ENCODE results near the gene CCT3.

Gene CCT3

DNA sequence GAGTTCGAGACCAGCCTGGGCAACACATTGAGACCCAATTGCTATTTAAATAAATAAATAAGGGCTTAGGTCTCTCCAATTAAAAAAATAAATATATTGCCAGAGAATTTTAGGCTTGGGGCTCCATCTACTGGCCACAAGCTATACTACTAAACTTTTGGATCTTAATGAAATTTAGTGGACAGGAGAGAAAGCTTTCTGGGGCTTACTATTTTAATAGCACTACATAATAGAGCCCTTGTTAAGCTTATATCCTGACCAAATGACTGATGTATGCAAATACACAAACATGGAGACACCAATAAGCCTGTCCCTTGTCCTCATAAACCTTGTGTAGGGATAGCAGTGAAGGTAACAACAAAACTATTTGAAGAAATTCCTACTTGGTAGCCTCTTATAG, 18.4 kb downstream of the CCT3 start:
- DNase-seq: no peak

- DNase-seq: no peak
These were observed 21.2 kb downstream of the CCT3 start for GRCh38 chr1:156316909-156317308.

GRCh38 chr1:156310962-156311361, 27.1 kb downstream of the CCT3 start:
- no peak for DNase-seq

GRCh38 chr1:156308078-156308477, 30.0 kb downstream of the CCT3 start:
- no peak for DNase-seq

DNA sequence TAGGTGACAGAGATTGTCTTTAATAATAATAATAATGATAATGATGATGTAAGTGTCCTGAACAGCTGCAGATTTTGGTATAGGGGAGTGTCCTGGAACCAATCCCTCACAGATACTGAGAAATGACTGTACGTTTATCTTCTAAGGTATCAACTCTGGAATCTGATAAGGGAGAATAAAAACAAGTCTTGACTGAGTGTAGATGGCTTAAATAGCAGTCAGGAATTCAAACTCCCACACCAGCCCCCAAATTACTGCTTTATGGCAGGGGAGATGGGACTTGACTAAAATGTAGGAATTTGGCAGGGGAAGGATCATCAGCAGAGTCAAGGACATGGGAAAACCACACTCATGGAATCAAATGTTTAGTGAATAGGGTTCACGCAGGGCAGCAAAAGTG, 32.9 kb downstream of the CCT3 start:
- no peak for DNase-seq

GRCh38 chr1:156303241-156303640, 34.9 kb downstream of the CCT3 start:
- no peak for DNase-seq

DNA sequence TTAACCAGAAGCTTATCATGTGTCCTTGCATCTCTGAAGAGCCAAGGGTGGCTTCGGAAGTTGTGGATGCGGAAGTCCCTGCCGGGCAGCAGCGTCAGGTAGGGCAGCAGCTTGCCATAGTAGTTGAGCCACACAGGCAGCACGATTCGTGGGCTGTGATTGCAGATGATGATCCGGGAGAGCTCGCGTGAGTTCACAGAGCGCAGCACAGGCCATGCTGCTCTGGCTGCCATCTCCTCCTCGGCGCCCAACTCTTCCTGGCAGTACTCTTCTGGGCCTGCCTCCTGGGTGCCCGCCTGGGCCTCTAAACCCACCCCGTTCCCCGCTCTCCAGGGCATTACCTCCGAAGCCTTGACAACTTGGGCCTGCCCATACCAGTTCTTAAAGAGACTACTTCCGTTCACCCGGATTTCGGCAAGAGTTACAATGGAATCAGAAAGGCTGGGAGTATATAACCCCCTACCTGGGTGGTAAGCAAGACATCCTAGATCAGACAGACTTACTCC, 39.2 kb downstream of the CCT3 start, which contains the start of gene VHLL:
TSS of gene VHLL (minus strand) at position 456 of the 506 bp plus-strand sequence. CDS start at position 338, 118 bp downstream.
- no peak for DNase-seq

DNA sequence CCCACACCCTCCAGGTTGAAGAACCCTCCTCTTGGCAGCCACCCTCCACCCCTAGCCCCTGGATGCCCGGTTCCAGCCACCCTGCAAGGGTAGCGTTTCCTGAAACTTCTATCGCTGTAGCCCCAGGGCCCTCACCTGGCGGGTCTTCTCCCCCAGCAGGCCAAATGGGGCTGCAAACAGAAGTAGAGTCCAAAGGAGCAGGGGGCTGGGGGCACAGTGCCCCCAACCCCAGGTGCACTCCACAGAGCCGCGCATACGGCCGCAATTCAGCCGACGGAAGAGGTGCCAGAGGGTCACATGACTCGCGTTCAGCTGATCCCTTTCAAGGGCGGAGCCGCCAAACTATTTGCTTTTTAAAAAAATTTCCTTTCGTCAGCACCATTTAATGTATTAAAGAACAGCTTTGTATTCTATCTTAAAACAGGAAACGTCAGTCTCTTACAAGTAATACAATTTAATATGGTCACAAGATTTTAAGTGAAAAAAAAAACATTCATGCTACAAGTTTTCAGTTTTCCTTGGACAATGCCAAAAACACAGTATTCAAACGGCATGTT, 42.6 kb downstream of the CCT3 start, which contains the start of gene GLMP:
TSS of gene GLMP (minus strand) at position 289 of the 557 bp plus-strand sequence. CDS start at position 255, 34 bp downstream.
- DNase-seq: peak; percentile 69

- DNase-seq: no peak
These were observed 44.2 kb downstream of the CCT3 start for GRCh38 chr1:156293895-156294294.

DNA sequence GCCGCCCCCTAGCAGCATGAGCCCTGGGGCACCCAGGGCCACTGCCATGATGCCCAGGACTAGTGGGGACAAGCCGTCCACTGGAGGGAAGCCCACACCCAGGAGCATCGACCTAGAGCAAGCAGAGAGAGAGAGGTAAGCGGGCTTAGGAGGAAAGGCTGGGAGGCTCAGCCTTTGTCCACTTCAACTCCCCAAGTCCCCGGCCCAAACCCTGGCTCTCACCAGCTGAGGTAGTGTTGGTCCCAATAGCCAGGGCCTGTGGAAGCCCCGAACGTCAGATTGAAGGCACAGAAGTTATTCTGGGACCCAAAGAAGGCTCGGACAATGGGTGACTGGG, 45.0 kb downstream of the CCT3 start:
- no peak for DNase-seq

GRCh38 chr1:156291226-156292061, 46.6 kb downstream of the CCT3 start:
- DNase-seq: peak; percentile 44

GRCh38 chr1:156289857-156290256, 48.2 kb downstream of the CCT3 start:
- DNase-seq: no peak

DNA sequence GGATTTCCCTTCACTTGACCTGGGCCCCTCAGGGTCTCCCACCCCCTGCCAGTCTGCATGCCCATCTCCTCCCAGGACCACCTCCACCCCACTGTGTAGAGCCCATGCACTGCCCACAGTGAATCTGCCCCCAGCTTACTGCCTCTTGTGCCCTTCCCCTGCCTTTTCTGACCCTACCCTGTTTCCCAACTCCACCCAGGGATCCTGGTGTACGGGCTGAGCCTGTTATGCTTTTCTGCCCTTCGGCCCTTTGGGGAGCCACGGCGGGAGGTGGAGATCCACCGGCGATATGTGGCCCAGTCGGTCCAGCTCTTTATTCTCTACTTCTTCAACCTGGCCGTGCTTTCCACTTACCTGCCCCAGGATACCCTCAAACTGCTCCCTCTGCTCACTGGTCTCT, 52.0 kb downstream of the CCT3 start:
- DNase-seq: no peak

- no peak for DNase-seq
These were observed 52.7 kb downstream of the CCT3 start for GRCh38 chr1:156285437-156285836.

DNA sequence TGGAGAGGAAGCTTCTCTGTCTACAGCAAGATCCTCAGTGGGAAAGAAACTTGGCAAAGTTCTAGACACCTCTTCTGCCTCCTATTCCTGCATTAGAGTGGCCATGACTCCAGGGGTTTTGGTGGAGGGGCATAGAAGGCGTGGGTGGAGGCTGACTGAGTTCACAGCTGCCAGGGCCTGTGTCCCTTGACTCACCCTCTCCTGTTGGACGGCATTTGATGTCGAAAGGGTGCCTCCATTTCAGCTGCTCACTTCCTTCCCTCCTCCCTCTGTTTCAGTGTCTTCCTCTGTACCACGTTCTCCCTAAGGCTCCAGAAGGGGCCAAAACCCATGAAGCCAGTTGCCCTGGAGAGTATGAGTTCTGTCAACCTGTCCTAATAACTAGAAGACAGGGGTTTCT, 53.3 kb downstream of the CCT3 start:
- no peak for DNase-seq

- no peak for DNase-seq
These were observed 54.0 kb downstream of the CCT3 start, which contains the start of gene TMEM79 for GRCh38 chr1:156284112-156284511. TSS of gene TMEM79 (plus strand) at chr1:156284325. CDS start at chr1:156285227, 902 bp downstream.

- DNase-seq: no peak
These were observed 54.6 kb downstream of the CCT3 start for GRCh38 chr1:156283521-156283920.

DNA sequence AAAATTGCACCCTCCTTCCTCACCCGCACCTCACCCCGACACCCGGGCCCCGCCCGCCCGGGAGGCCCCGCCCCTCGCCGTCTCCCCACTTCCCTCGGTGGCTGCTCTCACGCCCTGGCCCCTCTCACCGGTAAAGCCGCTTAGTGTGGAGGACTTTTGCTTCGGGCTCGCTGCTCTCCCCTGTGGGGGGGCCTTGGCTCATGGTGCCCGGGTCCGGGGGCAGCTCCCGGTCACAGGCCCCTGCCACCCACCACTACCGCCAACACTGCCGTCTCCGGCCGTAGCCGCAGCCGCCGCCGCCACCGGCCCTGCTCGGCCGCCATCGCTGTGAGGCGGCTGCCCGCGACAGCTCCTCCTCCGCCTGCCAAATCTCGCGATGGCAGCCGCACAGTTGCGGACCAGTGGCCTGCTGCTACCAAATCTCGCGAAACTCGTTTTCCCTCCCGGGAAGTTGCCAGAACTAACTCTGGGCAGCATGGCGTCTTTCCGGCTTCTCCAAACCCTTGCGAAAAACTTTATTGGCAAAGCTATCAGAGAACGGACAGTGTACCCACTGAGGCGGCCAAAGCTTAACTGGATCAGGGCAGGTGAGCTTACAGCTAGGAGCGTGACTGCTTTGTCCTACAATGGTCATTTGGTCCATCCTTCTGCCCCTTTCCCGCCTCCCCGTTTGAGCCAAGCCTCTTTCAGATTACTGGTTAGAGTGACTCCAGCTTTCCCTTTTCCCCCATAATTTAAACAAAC, 55.4 kb downstream of the CCT3 start, which contains the start of gene SMG5:
TSS of gene SMG5 (minus strand) at position 347 of the 744 bp plus-strand sequence. CDS start at position 202, 145 bp downstream.
- DNase-seq: peak; percentile 97

DNA sequence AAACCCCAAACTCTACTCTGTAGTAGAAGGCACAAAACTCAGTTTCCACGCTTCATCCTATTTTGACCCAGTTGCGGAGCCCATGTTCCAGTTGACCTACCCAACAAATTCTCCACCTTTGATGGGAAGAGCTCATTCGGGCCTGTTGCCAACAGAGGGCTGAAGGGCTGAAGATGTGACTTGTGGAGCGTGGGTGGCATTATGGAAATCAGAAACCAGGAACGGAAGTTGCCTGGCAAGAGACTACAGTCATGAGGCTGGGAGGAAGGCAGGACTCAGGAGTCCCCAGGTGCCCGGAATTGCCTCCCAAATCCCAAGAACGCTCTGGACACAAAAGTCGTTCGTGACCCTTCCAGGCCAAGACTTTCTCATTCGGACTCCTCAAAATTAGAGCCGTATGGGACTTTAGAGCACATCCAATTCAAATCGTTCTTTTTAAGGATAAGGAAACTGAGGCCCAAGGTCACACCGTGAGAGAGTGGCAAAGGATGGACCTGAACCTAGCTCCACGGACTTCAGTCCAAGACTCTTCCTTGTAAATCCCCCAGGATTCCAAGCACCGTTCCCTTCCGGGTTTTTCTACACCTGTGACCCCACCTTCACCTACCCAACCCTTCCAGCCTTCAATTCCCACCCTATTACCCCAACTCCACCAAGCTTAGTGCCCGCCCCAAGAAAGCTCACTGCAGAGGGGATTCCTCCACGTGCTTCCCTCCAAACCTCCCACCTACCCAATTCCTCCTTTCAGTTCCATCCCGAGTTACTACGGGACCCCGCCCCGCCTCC, 56.2 kb downstream of the CCT3 start:
- DNase-seq: peak; percentile 59

GRCh38 chr1:156281281-156281680, 56.8 kb downstream of the CCT3 start:
- peak; percentile 70 for DNase-seq

DNA sequence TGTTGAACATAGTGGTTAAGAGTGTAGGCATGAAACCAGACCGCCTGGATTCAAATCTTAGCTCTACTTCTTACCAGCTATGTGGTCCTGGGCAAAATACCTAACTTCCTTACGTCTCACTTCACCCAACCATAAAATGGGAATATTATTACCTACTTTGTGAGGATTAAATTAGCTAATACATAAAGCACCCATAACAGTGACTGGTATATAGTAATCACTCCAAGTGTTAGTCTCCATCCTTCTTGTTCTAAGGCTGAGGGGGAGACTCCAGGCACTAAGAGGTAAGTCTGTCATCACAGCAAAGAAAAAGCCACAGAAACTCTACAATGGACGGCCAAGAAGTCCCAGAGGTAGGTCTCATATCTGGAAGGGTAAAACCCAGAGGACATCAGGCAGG, 58.3 kb downstream of the CCT3 start:
- no peak for DNase-seq

- DNase-seq: no peak
These were observed 61.1 kb downstream of the CCT3 start for GRCh38 chr1:156276966-156277381.
